GM23338 (cell line): ENCODE results near the gene TIE1. TPM values are rescaled to one million over a fixed set of nuclear protein-coding genes. Genes with fewer than 3 reads are reported as not detected.

Experiments
- NANOG ChIP-seq: IDR thresholded peaks from 2 replicates; pipeline ENCODE4 v1.6.1; 2016; ENCODE audit warnings: antibody characterized with exemption, borderline replicate concordance
- POLR2AphosphoS5 ChIP-seq: IDR thresholded peaks from 2 replicates; pipeline ENCODE4 v1.6.1; 2016; ENCODE audit warnings: antibody characterized with exemption, low read depth
- ZNF331 ChIP-seq: fragments of 250-450 bp; sonication (Bioruptor Pico); IDR thresholded peaks from 2 replicates; pipeline ENCODE4 v1.5.0; 2020; ENCODE audit warnings: low read depth, mild to moderate bottlenecking, moderate library complexity
- polyA plus RNA-seq: library from polyadenylated mRNA; unstranded; fragments of >200 nt; fragmentation: Nextera tagmentation; extraction: Ambion mirVana; gene quantifications from 2 replicates; pipeline ENCODE4 v1.2.1, GENCODE V29; 2016
- total RNA-seq: library from RNA; depleted of rRNA; stranded (reverse); fragments of >200 nt; shearing (Covaris generic); gene quantifications from 2 replicates; pipeline ENCODE4 v1.2.3, GENCODE V29; 2014
- TF ChIP-seq, protein P1 (sequence below): fragments of 250-450 bp; sonication (Bioruptor Pico); IDR thresholded peaks from 2 replicates; pipeline ENCODE4 v1.5.0; 2020; ENCODE audit warnings: mild to moderate bottlenecking, moderate library complexity
- TF ChIP-seq, protein P2 (sequence below), 2 experiments: fragments of 200-600 bp in 1 of 2; sonication (generic) in 1 of 2; conservative IDR thresholded peaks; 2 replicates each; pipeline versions ENCODE4 v1.5.1 to v1.6.1; 2016 to 2017; ENCODE audit warnings: antibody characterized with exemption in 2 of 2, low read depth in 2 of 2, mild to moderate bottlenecking in 2 of 2, moderate library complexity in 1 of 2
- TF ChIP-seq, protein P3 (sequence below): IDR thresholded peaks from one replicate; pipeline ENCODE4 v1.6.1; 2018; ENCODE audit warnings: antibody characterized with exemption; ENCODE audit not compliant: unreplicated experiment

Gene TIE1
- total and polyA plus RNA-seq, 2 experiments from 2014 or later = 0.37 to 2.3 TPM

DNA sequence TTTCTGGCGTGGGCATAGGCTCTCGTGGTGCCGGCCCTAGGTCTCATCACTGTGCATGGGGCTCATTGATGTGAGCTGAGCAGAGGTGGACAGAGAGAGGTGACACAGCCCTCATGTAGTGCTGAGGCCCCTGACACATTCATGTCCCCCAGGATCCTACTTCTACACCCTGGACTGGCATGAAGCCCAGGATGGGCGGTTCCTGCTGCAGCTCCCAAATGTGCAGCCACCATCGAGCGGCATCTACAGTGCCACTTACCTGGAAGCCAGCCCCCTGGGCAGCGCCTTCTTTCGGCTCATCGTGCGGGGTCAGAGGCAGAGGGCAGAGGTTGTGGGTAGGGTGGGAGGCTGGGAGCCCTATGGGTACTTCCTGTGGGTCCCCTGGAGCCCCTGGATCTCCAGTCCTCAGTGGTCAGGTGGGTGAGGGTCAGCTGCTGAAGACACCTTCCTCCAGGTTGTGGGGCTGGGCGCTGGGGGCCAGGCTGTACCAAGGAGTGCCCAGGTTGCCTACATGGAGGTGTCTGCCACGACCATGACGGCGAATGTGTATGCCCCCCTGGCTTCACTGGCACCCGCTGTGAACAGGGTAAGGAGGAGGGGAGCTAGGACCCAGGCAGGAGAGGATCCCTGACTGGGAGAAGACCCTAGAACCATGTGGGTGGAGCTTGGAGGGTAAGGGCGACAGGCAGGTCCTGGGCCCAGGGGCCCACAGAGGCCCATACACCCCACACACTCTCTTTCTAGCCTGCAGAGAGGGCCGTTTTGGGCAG lies 6.1 kb downstream of the TIE1 start (continued):
- TF ChIP-seq, protein P1, sequence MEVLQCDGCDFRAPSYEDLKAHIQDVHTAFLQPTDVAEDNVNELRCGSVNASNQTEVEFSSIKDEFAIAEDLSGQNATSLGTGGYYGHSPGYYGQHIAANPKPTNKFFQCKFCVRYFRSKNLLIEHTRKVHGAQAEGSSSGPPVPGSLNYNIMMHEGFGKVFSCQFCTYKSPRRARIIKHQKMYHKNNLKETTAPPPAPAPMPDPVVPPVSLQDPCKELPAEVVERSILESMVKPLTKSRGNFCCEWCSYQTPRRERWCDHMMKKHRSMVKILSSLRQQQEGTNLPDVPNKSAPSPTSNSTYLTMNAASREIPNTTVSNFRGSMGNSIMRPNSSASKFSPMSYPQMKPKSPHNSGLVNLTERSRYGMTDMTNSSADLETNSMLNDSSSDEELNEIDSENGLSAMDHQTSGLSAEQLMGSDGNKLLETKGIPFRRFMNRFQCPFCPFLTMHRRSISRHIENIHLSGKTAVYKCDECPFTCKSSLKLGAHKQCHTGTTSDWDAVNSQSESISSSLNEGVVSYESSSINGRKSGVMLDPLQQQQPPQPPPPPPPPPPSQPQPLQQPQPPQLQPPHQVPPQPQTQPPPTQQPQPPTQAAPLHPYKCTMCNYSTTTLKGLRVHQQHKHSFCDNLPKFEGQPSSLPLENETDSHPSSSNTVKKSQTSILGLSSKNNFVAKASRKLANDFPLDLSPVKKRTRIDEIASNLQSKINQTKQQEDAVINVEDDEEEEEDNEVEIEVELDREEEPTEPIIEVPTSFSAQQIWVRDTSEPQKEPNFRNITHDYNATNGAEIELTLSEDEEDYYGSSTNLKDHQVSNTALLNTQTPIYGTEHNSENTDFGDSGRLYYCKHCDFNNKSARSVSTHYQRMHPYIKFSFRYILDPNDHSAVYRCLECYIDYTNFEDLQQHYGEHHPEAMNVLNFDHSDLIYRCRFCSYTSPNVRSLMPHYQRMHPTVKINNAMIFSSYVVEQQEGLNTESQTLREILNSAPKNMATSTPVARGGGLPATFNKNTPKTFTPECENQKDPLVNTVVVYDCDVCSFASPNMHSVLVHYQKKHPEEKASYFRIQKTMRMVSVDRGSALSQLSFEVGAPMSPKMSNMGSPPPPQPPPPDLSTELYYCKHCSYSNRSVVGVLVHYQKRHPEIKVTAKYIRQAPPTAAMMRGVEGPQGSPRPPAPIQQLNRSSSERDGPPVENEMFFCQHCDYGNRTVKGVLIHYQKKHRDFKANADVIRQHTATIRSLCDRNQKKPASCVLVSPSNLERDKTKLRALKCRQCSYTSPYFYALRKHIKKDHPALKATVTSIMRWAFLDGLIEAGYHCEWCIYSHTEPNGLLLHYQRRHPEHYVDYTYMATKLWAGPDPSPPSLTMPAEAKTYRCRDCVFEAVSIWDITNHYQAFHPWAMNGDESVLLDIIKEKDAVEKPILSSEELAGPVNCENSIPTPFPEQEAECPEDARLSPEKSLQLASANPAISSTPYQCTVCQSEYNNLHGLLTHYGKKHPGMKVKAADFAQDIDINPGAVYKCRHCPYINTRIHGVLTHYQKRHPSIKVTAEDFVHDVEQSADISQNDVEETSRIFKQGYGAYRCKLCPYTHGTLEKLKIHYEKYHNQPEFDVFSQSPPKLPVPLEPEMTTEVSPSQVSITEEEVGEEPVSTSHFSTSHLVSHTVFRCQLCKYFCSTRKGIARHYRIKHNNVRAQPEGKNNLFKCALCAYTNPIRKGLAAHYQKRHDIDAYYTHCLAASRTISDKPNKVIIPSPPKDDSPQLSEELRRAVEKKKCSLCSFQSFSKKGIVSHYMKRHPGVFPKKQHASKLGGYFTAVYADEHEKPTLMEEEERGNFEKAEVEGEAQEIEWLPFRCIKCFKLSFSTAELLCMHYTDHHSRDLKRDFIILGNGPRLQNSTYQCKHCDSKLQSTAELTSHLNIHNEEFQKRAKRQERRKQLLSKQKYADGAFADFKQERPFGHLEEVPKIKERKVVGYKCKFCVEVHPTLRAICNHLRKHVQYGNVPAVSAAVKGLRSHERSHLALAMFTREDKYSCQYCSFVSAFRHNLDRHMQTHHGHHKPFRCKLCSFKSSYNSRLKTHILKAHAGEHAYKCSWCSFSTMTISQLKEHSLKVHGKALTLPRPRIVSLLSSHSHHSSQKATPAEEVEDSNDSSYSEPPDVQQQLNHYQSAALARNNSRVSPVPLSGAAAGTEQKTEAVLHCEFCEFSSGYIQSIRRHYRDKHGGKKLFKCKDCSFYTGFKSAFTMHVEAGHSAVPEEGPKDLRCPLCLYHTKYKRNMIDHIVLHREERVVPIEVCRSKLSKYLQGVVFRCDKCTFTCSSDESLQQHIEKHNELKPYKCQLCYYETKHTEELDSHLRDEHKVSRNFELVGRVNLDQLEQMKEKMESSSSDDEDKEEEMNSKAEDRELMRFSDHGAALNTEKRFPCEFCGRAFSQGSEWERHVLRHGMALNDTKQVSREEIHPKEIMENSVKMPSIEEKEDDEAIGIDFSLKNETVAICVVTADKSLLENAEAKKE (CRISPR knock-in tag) = no peak
- TF ChIP-seq, protein P2, sequence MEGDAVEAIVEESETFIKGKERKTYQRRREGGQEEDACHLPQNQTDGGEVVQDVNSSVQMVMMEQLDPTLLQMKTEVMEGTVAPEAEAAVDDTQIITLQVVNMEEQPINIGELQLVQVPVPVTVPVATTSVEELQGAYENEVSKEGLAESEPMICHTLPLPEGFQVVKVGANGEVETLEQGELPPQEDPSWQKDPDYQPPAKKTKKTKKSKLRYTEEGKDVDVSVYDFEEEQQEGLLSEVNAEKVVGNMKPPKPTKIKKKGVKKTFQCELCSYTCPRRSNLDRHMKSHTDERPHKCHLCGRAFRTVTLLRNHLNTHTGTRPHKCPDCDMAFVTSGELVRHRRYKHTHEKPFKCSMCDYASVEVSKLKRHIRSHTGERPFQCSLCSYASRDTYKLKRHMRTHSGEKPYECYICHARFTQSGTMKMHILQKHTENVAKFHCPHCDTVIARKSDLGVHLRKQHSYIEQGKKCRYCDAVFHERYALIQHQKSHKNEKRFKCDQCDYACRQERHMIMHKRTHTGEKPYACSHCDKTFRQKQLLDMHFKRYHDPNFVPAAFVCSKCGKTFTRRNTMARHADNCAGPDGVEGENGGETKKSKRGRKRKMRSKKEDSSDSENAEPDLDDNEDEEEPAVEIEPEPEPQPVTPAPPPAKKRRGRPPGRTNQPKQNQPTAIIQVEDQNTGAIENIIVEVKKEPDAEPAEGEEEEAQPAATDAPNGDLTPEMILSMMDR (conservative IDR thresholded peaks at IDR 0.05; ENCODE audit: low read depth in 2 of 2) = no peak
- TF ChIP-seq, protein P3, sequence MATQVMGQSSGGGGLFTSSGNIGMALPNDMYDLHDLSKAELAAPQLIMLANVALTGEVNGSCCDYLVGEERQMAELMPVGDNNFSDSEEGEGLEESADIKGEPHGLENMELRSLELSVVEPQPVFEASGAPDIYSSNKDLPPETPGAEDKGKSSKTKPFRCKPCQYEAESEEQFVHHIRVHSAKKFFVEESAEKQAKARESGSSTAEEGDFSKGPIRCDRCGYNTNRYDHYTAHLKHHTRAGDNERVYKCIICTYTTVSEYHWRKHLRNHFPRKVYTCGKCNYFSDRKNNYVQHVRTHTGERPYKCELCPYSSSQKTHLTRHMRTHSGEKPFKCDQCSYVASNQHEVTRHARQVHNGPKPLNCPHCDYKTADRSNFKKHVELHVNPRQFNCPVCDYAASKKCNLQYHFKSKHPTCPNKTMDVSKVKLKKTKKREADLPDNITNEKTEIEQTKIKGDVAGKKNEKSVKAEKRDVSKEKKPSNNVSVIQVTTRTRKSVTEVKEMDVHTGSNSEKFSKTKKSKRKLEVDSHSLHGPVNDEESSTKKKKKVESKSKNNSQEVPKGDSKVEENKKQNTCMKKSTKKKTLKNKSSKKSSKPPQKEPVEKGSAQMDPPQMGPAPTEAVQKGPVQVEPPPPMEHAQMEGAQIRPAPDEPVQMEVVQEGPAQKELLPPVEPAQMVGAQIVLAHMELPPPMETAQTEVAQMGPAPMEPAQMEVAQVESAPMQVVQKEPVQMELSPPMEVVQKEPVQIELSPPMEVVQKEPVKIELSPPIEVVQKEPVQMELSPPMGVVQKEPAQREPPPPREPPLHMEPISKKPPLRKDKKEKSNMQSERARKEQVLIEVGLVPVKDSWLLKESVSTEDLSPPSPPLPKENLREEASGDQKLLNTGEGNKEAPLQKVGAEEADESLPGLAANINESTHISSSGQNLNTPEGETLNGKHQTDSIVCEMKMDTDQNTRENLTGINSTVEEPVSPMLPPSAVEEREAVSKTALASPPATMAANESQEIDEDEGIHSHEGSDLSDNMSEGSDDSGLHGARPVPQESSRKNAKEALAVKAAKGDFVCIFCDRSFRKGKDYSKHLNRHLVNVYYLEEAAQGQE = no peak
- no peak for TF ChIP-seq NANOG
- TF ChIP-seq ZNF331 (CRISPR knock-in tag) = no peak
- no peak for TF ChIP-seq POLR2AphosphoS5
